NB4 (cell line): Measurements from ENCODE around the gene GSDME.

Source experiments
- MAX ChIP-seq: IDR thresholded peaks from 2 replicates; pipeline ENCODE4 v1.6.1; 2011; ENCODE audit warnings: low read depth, low read length
- MYC ChIP-seq: IDR thresholded peaks from 2 replicates; pipeline ENCODE4 v1.6.1; 2011; ENCODE audit warnings: low read depth, low read length
- POLR2A ChIP-seq: IDR thresholded peaks from 2 replicates; pipeline ENCODE4 v1.6.1; 2011; ENCODE audit warnings: mild to moderate bottlenecking; ENCODE audit not compliant: insufficient read length; ENCODE audit errors: extremely low read depth
- TF ChIP-seq, protein P1 (sequence below): IDR thresholded peaks from one replicate; pipeline ENCODE4 v1.5.1; 2012; ENCODE audit warnings: low read depth, low read length

GRCh38 chr7:24764011-24764410 lies 6.7 kb upstream of the GSDME start:
- TF ChIP-seq, protein P1, sequence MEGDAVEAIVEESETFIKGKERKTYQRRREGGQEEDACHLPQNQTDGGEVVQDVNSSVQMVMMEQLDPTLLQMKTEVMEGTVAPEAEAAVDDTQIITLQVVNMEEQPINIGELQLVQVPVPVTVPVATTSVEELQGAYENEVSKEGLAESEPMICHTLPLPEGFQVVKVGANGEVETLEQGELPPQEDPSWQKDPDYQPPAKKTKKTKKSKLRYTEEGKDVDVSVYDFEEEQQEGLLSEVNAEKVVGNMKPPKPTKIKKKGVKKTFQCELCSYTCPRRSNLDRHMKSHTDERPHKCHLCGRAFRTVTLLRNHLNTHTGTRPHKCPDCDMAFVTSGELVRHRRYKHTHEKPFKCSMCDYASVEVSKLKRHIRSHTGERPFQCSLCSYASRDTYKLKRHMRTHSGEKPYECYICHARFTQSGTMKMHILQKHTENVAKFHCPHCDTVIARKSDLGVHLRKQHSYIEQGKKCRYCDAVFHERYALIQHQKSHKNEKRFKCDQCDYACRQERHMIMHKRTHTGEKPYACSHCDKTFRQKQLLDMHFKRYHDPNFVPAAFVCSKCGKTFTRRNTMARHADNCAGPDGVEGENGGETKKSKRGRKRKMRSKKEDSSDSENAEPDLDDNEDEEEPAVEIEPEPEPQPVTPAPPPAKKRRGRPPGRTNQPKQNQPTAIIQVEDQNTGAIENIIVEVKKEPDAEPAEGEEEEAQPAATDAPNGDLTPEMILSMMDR = no peak
- TF ChIP-seq MYC (no peak), POLR2A (no peak), MAX (no peak)
